IMR-90 (cell line): ENCODE measurements around the gene FBRSL1. TPM values are rescaled to one million over a fixed set of nuclear protein-coding genes. Genes with fewer than 3 reads are reported as not detected.

ENCODE experiments used
- ATAC-seq: fragments of 200-7000 bp; cut with Tn5 transposase; 2 replicates; pipeline ENCODE4 v1.9.1; 2020; ENCODE audit warnings: low read depth, mild to moderate bottlenecking, moderate library complexity
- BruUV-seq: library from RNA; stranded (reverse); fragments of 400-500 nt; replicated peaks from 2 replicates; lab custom pipeline; 2021; lab: Mats Ljungman, UMichigan
- CTCF ChIA-PET: fragments of 300-600 bp; formaldehyde crosslinking; extraction: SDS; loops from one replicate; lab custom pipeline; 2021; ENCODE audit warnings: antibody characterized with exemption; lab: Yijun Ruan, JAX
- POLR2A ChIA-PET: fragments of 300-600 bp; sonication (Branson Sonifier 250); formaldehyde crosslinking; loops from one replicate; lab custom pipeline; 2022; ENCODE audit warnings: antibody characterized with exemption; ENCODE audit not compliant: unreplicated experiment; lab: Charles Lee
- DNase-seq: peaks from one replicate; pipeline ENCODE4 v3.0.0; 2013
- H2AFZ ChIP-seq: replicated peaks from 2 replicates; pipeline ENCODE3; 2013; ENCODE audit warnings: low read length, mild to moderate bottlenecking; ENCODE audit not compliant: poor library complexity
- H2AK5ac ChIP-seq: 2 replicates; pipeline ENCODE4 v1.6.1; 2013; ENCODE audit warnings: low read depth, low read length, inconsistent platforms
- H2AK9ac ChIP-seq: replicated peaks from 2 replicates; pipeline ENCODE3; 2013; ENCODE audit warnings: mild to moderate bottlenecking, low read depth, low read length, moderate library complexity; ENCODE audit not compliant: poor library complexity
- H2BK120ac ChIP-seq: 2 replicates; pipeline ENCODE4 v1.6.1; 2013; ENCODE audit warnings: low read depth, low read length, inconsistent platforms
- H2BK15ac ChIP-seq: 3 replicates; pipeline ENCODE4 v1.6.1; 2013; ENCODE audit warnings: low read depth, low read length, inconsistent platforms
- H2BK20ac ChIP-seq: 2 replicates; pipeline ENCODE4 v1.6.1; 2013; ENCODE audit warnings: low read depth, mild to moderate bottlenecking, inconsistent platforms, low read length, moderate library complexity
- H2BK5ac ChIP-seq: 2 replicates; pipeline ENCODE4 v1.6.1; 2013; ENCODE audit warnings: mild to moderate bottlenecking, low read depth, low read length, inconsistent platforms; ENCODE audit not compliant: poor library complexity, severe bottlenecking
- H3K14ac ChIP-seq: replicated peaks from 2 replicates; pipeline ENCODE4 v1.6.1; 2013; ENCODE audit warnings: low read depth, low read length, inconsistent platforms
- H3K18ac ChIP-seq: 2 replicates; pipeline ENCODE4 v1.6.1; 2013; ENCODE audit warnings: low read depth, low read length, control low read depth
- H3K23ac ChIP-seq: 2 replicates; pipeline ENCODE4 v1.6.1; 2013; ENCODE audit warnings: low read depth, low read length, inconsistent platforms
- H3K27ac ChIP-seq: 2 replicates; pipeline ENCODE4 v1.5.1; 2013; ENCODE audit warnings: mild to moderate bottlenecking, control low read depth, low read length; ENCODE audit not compliant: insufficient read depth
- H3K27me3 ChIP-seq: 2 replicates; pipeline ENCODE4 v1.6.1; 2013; ENCODE audit warnings: low read length; ENCODE audit not compliant: control insufficient read depth, insufficient read depth
- H3K36me3 ChIP-seq: 2 replicates; pipeline ENCODE4 v1.6.1; 2013; ENCODE audit warnings: low read length, mixed read lengths; ENCODE audit not compliant: control insufficient read depth, insufficient read depth
- H3K4ac ChIP-seq: 2 replicates; pipeline ENCODE4 v1.6.1; 2013; ENCODE audit warnings: low read depth, low read length, inconsistent platforms
- H3K4me1 ChIP-seq: 2 replicates; pipeline ENCODE4 v1.6.1; 2013; ENCODE audit warnings: low read length, mixed read lengths; ENCODE audit not compliant: control insufficient read depth, insufficient read depth
- H3K4me2 ChIP-seq: 2 replicates; pipeline ENCODE4 v1.6.1; 2013; ENCODE audit warnings: low read depth, mild to moderate bottlenecking, control low read depth, low read length, moderate library complexity
- H3K4me3 ChIP-seq: 2 replicates; pipeline ENCODE4 v1.5.1; 2013; ENCODE audit warnings: low read depth, mild to moderate bottlenecking, control low read depth, low read length, moderate library complexity; ENCODE audit not compliant: insufficient read depth
- H3K56ac ChIP-seq: 2 replicates; pipeline ENCODE4 v1.6.1; 2013; ENCODE audit warnings: low read length, inconsistent platforms; ENCODE audit not compliant: insufficient read depth; ENCODE audit errors: extremely low read depth
- H3K79me1 ChIP-seq, 2 experiments: 2 replicates each; pipeline ENCODE4 v1.6.1; 2013; ENCODE audit warnings: low read length in 2 of 2, inconsistent platforms in 1 of 2, low read depth in 1 of 2
- H3K9ac ChIP-seq: 2 replicates; pipeline ENCODE4 v1.6.1; 2013; ENCODE audit warnings: low read depth, low read length, control low read depth
- H3K9me1 ChIP-seq: 2 replicates; pipeline ENCODE4 v1.6.1; 2013; ENCODE audit warnings: low read length, inconsistent platforms; ENCODE audit not compliant: insufficient read depth
- H3K9me3 ChIP-seq: 2 replicates; pipeline ENCODE4 v1.6.1; 2013; ENCODE audit warnings: low read length; ENCODE audit not compliant: control insufficient read depth, insufficient read depth
- H4K20me1 ChIP-seq: 2 replicates; pipeline ENCODE4 v1.6.1; 2013; ENCODE audit warnings: low read length, inconsistent platforms; ENCODE audit not compliant: insufficient read depth
- H4K5ac ChIP-seq: 2 replicates; pipeline ENCODE4 v1.6.1; 2013; ENCODE audit warnings: mild to moderate bottlenecking, low read depth, low read length, control low read depth
- H4K8ac ChIP-seq, 2 experiments: 2 replicates each; pipeline ENCODE4 v1.6.1; 2013; ENCODE audit warnings: low read depth in 2 of 2, low read length in 2 of 2, control low read depth in 1 of 2, inconsistent platforms in 1 of 2
- H4K91ac ChIP-seq: 2 replicates; pipeline ENCODE4 v1.6.1; 2013; ENCODE audit warnings: low read depth, low read length, inconsistent platforms; ENCODE audit not compliant: insufficient read depth
- CEBPB ChIP-seq: IDR thresholded peaks from 2 replicates; pipeline ENCODE4 v1.6.1; 2012; ENCODE audit warnings: low read depth, low read length, improper control_type of control experiment
- FOS ChIP-seq: fragments of 150-350 bp; IDR thresholded peaks from 2 replicates; pipeline ENCODE4 v1.6.1; 2016; ENCODE audit warnings: low read depth, low read length
- WGBS, 2 experiments: methylation state at CpG; one replicate each; pipeline versions ENCODE4 v1.1.5 to v1.1.7; 2013; ENCODE audit warnings: missing lambda C conversion rate in 2 of 2; ENCODE audit not compliant: insufficient read length in 1 of 2; ENCODE audit errors: extremely low coverage in 2 of 2; 5-methylcytosine and 5-hydroxymethylcytosine counted together
- dilution Hi-C: fragments of 300-500 bp; cut with HindIII; formaldehyde crosslinking; loops from one replicate; pipeline ENCODE4 v1.14.3; 2018; ENCODE audit warnings: low sequenced_read_pairs; ENCODE audit not compliant: unreplicated experiment
- in situ Hi-C: fragments of 300-500 bp; cut with MboI; formaldehyde crosslinking; loops from 3 replicates; pipeline ENCODE4 v1.14.3; 2019; ENCODE audit warnings: low sequenced_read_pairs, inconsistent platforms, mixed read lengths
- intact Hi-C: fragments of 100-400 bp; cut with micrococcal nuclease; formaldehyde crosslinking; loops from 2 replicates; pipeline ENCODE4 v1.10.0; 2022
- polyA plus RNA-seq, 3 experiments: library from polyadenylated mRNA; depleted of rRNA; stranded (reverse); fragments of >200 nt; gene quantifications; 2 replicates each; pipeline ENCODE4 v1.2.3, GENCODE V29; 2012; ENCODE audit warnings: low replicate concordance in 1 of 3
- total RNA-seq: library from RNA; depleted of rRNA; stranded (reverse); fragments of >200 nt; gene quantifications from 2 replicates; pipeline ENCODE4 v1.2.3, GENCODE V29; 2012

FBRSL1 gene
- total and polyA plus RNA-seq, 2 of the 4 experiments (the other 2 are of a cell fraction): 0.36 to 10.8 TPM

GRCh38 chr12:132445884-132446632 lies 43.9 kb upstream of the FBRSL1 start:
- POLR2A ChIA-PET: no interaction called here
- no peak overlapping the region for H3K18ac ChIP-seq
- in situ Hi-C loops: no loop called here
- CTCF ChIA-PET: no interaction called here
- no peaks in the 10 kb centered on the region for H3K79me1 ChIP-seq
- H2BK5ac ChIP-seq: no peak overlapping the region
- no peak overlapping the region for H2BK15ac ChIP-seq
- BruUV-seq: no TSS peak
- H2AFZ ChIP-seq: peak overlapping the region; percentile 13
- no peak overlapping the region for H3K27ac ChIP-seq
- H3K4me3 ChIP-seq: peak overlapping the region; percentile 40
- no peaks in the 10 kb centered on the region for H4K20me1 ChIP-seq
- ATAC-seq: peak; percentile 48
- H2BK120ac ChIP-seq: no peak overlapping the region
- H3K4me1 ChIP-seq: no peaks in the 10 kb centered on the region
- peak overlapping the region; percentile 68 for H4K5ac ChIP-seq
- no peak overlapping the region for H2AK9ac ChIP-seq
- no peaks in the 10 kb centered on the region for H3K36me3 ChIP-seq
- H3K27me3 ChIP-seq: peaks cover 22% of the 10 kb centered on the region
- no peak overlapping the region for H3K23ac ChIP-seq
- intact Hi-C loops: no loop called here
- H3K4me2 ChIP-seq: peak overlapping the region; percentile 65
- H4K91ac ChIP-seq: no peak overlapping the region
- no peaks in the 10 kb centered on the region for H3K9me3 ChIP-seq
- H3K14ac ChIP-seq: no peak overlapping the region
- peak; percentile 70 for DNase-seq
- no peaks in the 10 kb centered on the region for H3K9me1 ChIP-seq
- H3K9ac ChIP-seq: no peak overlapping the region
- H3K56ac ChIP-seq: no peak overlapping the region
- dilution Hi-C loops: no loop called here
- H3K4ac ChIP-seq: no peak overlapping the region
- no peak overlapping the region for H2BK20ac ChIP-seq
- H4K8ac ChIP-seq: peak overlapping the region in 1 of 2 experiments; percentile 58; a peak in 2 of 4 replicates
- no peak overlapping the region for H2AK5ac ChIP-seq
- TF ChIP-seq CEBPB (no peak), FOS (peak; percentile 67)
- 72% methylated on average over 30 of the region's 39 CpGs; no CpG with 5 or more reads in 1 of the 2 experiments for WGBS, 2 experiments
